HG03135 (cell line): ENCODE results near the gene HNF4A.

Experiments
- ATAC-seq: cut with Tn5 transposase; IDR thresholded peaks from one replicate; pipeline ENCODE4 v1.9.1; 2021; ENCODE audit warnings: mild to moderate bottlenecking, moderate library complexity; ENCODE audit not compliant: unreplicated experiment

HNF4A gene

DNA sequence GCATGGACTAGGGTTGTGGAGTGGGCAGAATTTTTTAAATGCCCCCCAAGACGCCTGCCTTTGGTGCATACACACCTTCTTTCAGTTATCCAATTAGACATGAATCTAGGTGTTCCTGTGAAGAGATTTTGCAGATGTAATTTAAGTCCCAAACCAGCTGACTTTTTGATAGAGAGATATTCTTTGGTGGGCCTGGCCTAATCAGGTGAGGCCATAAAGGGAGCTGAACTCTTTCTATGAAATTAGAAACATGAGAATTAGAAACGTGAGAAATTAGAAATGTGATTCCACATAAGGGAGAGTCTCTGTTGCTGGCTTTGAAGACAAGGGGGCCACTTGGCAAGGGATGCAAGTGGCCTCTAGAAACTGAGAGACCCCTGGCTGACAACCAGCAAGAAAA lies 83.8 kb downstream of the HNF4A start:
- no peak for ATAC-seq

DNA sequence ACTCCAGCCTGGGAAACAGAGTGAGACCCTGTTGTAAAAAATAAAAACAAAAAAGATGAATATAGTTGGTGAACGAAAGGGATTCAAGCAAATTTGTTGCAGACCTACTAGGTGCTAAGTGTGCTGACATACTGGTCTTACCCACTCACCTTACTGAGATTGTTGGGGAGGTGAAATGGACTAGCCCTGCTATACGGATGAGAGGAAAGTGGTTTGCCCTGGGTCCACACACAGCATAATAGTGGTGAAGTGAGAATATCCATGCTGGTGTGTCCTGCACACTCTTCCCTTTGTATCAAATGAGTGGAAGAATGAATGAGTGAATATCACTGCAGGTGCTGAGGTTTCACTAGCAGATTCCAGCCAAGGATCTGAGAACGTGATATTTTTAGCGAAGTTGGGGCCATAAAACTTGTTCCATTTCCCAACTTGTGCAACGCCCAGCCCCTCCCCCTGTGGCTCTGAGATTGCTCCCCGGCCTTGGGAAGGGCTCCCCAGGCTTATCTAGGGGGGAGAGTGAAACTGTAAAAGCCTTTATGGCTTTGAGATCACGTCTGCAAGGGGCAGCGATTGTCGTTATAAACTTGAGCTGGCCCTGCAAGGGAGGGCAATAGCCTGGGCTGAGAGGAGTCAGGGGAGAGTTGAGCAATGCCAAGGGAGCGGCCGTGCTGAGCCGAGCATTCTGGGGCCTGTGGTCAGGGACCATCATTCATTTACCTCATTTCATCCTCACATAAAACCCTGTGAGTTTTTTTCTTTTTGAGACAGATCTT lies 87.0 kb downstream of the HNF4A start:
- no peak for ATAC-seq

DNA sequence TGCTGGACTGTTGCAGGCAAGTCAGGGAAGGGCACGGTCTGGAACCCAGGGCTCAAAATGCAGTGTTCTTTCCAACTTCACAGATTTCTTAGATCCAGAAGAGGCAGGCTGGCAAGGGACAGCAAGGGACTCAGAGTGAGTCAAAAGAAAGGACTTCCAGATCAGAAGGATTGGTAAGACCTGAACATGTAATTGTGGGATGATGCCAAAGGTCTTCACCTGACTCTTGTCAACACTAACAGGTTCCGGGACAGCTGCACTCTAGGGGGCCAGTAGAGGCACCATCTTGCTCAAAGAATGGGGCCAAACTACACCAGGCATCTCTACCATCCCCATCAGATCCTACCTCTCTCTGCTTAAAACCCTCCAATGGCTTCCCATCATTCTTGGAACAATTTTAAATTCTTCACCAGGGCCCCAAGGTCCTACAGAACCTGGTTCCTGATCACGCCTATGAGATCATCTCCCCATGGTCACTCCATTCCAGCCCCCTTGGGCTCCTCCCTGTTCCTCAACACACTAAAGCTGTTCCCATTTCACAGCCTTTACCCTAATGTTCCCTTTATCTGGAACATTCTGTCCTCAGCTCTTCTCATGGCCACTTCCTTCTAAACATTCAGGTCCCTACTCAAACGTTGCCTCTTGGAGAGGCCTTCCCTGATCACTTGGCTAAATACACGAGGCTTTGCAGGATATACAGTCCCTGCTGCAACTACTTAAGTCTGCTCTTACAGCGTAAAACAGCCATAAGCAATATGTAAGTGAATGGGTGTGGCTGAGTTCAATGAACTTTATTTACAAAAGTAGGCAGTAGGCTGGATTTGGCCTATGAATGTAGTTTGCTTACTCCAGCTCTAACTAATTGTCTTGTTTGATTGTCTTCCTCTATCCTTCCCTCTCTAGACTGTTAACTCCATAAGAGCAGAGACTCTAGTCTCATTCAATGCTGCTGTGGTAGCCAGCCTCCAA lies 90.5 kb downstream of the HNF4A start:
- ATAC-seq = no peak

GRCh38 chr20:44447827-44448419 lies 92.4 kb downstream of the HNF4A start:
- ATAC-seq = no peak

GRCh38 chr20:44448753-44449546 lies 93.5 kb downstream of the HNF4A start:
- ATAC-seq = no peak

GRCh38 chr20:44449864-44450263 lies 94.4 kb downstream of the HNF4A start:
- no peak for ATAC-seq

DNA sequence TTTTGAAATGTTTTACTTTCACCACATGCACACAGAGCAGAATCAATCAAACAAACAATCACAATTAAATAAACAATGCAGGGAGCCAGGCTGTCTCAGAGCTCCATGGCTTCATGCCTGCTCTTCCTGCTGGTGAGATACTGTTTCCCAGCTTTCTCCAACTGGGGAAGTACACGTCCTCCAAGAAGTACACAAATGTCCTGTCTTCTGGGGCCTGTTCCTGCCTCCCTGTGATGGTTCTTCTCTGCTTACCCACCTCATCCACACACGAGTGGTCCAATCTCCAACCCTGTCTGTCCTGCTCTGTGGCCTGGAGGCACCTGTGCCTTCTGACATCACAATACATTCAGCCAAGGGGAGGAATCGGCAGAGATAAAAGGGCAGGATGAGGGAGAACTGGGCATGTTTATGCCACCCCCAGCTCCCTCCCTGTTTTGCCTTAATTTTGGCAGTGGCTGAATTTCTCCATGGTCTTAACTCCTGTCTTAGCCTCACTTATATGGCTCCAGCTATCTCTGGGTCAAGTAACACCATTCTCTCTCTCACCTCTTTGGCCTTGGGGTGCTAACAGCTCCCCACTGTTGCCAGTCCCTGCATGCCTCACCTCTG lies 94.9 kb downstream of the HNF4A start:
- no peak for ATAC-seq

DNA sequence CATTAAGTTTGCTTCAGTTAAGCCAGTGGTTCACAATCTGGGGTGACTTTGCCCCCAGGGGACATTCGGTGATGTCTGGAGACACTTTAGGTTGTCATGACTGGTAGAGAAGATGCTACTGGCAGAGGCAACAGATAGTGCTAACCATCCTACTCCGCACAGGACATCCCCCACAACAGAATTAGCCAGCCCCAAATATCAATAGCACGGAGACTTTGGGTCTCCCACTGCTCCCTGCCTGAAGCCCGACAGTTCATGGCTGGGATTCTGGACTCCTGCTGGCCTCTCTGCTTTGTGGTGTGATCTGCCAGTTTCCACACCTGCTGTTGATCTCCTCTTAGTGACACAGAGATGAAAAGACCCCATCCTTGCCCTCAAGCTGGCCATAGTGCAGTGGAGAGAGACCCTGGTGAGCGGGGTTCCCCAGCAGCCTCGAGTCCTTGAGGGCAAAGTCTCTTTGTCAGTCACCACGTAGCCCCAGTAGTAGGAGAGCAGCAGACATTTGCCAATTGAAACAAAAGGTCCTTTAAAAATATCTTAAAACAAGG lies 95.5 kb downstream of the HNF4A start:
- no peak for ATAC-seq

DNA sequence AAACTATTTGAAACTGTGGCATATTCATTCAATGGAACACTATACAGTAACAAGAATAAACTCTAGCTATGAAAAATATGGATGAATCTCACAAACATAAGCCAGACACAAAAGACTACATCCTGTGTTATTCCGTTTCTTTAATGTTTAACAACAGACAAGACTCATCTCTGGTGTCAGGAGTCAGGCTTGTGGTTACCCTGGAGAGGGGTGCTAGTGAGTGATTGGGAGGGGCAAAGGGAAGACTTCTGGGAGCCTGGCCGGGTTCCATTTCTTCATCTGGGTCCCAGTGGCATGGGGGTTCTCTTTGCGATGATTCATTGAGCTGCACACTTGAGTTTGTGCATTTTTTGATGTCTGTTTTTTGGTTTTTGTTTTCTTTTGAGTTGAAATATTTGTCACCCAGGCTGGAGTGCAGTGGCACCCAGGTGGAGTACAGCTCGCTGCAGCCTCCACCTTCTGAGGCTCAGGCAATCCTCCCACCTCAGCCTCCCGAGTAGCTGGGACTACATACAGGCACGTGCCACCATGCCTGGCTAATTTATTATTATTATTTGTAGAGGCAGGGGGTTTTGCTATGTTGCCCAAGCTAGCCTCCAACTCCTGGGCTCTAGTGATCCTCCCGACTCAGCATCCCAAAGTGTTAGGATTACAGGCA lies 98.9 kb downstream of the HNF4A start:
- no peak for ATAC-seq

DNA sequence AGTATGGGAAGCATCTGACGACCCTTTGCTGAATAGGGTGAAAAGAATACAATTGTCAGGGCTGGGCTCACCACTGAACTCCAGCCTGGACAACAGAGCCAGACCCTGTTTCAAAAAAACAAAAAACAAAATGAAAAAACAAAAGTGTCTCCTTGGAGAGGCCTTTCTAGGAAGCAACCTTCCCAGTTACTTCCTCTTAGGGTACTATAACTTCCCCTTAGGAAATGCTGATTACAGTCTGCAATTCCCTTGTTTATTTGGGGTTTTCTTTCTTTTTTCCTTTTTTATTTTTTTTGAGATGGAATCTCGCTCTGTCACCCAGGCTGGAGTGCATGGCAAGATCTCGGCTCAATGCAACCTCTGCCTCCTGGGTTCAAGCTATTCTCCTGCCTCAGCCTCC lies 99.6 kb downstream of the HNF4A start:
- ATAC-seq = no peak

- ATAC-seq = no peak
Observed at GRCh38 chr20:44456611-44457010, 101.1 kb downstream of the HNF4A start.

- no peak for ATAC-seq
Observed at GRCh38 chr20:44457016-44457415, 101.5 kb downstream of the HNF4A start.

GRCh38 chr20:44459271-44459670 lies 103.8 kb downstream of the HNF4A start:
- no peak for ATAC-seq

DNA sequence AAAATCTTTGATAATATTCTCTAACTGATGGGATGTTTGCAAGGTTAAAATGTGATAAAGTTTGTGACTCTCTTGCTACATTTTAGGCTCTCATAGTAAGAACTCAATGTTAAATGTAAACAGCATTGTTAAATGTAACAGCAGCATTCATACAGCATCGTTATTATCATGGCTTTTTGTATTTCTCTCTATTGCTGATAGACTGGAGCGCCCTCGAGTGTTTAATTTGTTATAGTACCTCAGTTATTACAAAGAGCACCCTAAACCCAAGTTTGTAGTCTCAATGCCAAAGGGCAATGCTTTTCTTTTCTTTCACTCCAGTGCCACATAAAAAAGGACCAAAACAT lies 105.3 kb downstream of the HNF4A start:
- no peak for ATAC-seq

DNA sequence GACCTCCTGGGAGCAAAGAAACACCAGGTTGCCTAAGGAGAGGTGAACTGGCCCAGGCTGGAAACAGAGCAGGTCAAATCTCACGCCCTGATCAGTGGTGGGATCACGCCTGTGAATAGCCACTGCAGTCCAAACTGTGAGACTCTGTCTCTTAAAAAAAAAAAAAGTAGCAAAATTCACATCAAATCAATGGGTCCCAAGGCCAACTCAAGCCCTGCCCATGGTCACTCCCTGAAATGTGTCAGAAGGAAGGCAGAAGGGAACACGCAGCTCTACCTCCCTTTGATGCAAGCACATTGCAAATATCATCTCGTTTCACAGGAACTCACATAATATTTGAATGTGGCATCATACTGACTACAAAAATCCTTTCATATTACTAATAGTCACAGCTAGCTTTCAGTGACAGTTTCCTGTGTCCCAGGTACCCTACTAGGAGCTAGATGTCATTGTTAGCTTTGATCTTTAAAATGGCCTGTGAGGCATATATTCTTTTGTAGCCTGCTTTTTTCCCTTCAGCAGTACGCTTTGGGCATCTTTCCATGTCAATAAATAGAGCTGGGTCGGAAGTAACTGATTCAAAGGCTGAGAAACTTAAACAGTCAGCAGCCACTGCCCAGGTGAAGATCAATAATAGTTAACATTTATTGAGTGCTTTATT lies 105.8 kb downstream of the HNF4A start:
- no peak for ATAC-seq

DNA sequence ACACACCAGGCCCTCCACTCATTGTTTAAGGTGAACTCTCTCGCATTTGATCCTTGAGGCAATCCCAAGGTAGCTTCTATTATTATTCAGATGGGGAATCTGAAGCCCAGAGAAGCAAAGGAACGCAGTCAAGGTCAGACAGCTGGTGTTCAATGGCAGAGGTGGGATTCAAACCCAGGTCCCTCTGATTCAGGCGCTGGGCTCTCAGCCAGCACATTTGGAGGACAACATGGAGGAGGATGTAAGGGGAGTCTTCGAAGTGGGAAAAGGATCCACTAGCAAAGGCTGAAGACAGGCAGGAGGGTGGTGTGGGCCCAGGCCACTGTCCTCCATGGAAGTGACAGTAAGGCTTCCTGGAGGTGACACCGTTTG lies 106.3 kb downstream of the HNF4A start:
- ATAC-seq = no peak

DNA sequence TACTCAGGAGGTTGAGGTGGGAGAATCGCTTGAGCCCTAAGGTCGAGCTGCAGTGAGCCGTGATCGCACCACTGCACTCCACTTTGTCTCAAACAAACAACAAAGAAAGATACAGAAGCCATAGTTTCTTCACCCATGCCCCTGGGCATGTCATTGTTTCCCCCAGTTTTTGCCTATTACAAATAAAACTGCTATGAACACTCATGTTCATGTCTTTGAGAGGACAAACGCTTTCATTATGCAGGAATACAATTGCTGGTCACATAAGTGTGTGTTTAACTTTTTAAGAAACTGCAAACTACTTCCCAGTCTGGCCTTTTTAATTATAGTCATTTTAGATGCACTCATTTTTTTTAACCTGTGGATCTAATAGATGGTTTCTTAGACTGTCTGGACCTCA lies 108.0 kb downstream of the HNF4A start:
- ATAC-seq = no peak

GRCh38 chr20:44464514-44464913 lies 109.0 kb downstream of the HNF4A start:
- ATAC-seq = no peak

DNA sequence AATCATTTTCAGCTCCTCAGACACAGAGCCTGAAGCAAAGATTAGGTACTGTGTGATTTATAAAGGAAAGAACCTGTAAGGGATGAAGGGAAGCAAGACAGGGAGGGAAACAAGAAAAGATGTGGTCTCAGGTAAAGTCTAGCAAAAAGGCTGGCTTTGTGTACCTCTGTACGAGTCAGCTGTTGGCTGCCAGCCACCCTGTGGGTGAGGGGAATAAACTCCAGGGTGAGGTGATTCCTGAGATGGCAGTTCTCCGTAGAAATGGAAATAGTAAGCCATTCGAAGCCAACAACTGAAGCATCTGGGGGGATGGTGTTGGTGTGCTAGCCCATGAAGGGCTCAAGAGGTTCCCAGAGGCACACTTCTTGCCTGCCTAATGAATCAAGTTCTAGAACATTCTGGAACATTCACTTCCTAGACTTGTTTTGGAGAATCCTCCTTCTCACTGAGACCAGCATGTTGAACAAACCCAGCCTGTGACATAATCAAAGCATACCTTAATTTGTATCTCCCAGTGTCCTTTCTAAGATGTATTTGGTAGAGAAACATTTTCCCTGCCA lies 109.6 kb downstream of the HNF4A start:
- ATAC-seq = no peak
